Epithelial cell of proximal tubule (primary cell): ENCODE measurements around the gene ANAPC15. TPM values are rescaled to one million over a fixed set of nuclear protein-coding genes. Genes with fewer than 3 reads are reported as not detected.

Experiments
- DNase-seq: peaks from one replicate; pipeline ENCODE4 v3.0.0-alpha.2; 2011; ENCODE audit warnings: low read depth
- H3K4me3 ChIP-seq: 2 replicates; pipeline ENCODE4 v1.5.1; 2011; ENCODE audit warnings: low read depth, mild to moderate bottlenecking, low read length
- CTCF ChIP-seq: conservative IDR thresholded peaks from 2 replicates; pipeline ENCODE4 v1.5.1; 2012; ENCODE audit warnings: low read depth, mild to moderate bottlenecking, low read length
- total RNA-seq: library from RNA; depleted of rRNA; stranded (reverse); fragments of >200 nt; gene quantifications from 2 replicates; pipeline ENCODE4 v1.2.3, GENCODE V29; 2015

ANAPC15 gene
- total RNA-seq, 1 donor from 2014 or later: 87.4 TPM

- TF ChIP-seq CTCF: no peak
- DNase-seq: no peak
- H3K4me3 ChIP-seq: peak overlapping the region; percentile 76
Observed at GRCh38 chr11:72112978-72113808, 698 bp upstream of the ANAPC15 start.

GRCh38 chr11:72111300-72112142 is 974 bp downstream of the ANAPC15 start:
- no peak for TF ChIP-seq CTCF

GRCh38 chr11:72105888-72106287 is 6.6 kb downstream of the ANAPC15 start, which contains the start of gene TOMT:
Gene TOMT (plus strand): TSS chr11:72105924. CDS start chr11:72105952, 28 bp downstream.
- DNase-seq: no peak
- TF ChIP-seq CTCF: no peak

More at GRCh38 chr11:72111300-72112142, 974 bp downstream of the ANAPC15 start:
- H3K4me3 ChIP-seq: peak overlapping the region; percentile 76
- no peak for DNase-seq

GRCh38 chr11:72103754-72104167 is 8.7 kb downstream of the ANAPC15 start:
- TF ChIP-seq CTCF: no peak
- DNase-seq: no peak
- peak overlapping the region; percentile 97 for H3K4me3 ChIP-seq

More at GRCh38 chr11:72105888-72106287, 6.6 kb downstream of the ANAPC15 start, which contains the start of gene TOMT:
- no peak within 1 kb of the TSS for H3K4me3 ChIP-seq

GRCh38 chr11:72102946-72103753 is 9.3 kb downstream of the ANAPC15 start, which contains the start of gene LAMTOR1:
Gene LAMTOR1 (minus strand): TSS chr11:72103297. CDS start chr11:72103224, 73 bp downstream.
- peak; percentile 83 for DNase-seq
- TF ChIP-seq CTCF: peak; percentile 37
- H3K4me3 ChIP-seq: peak within 1 kb of the TSS; percentile 97

GRCh38 chr11:72102631-72102945 is 9.9 kb downstream of the ANAPC15 start:
- H3K4me3 ChIP-seq: peak overlapping the region; percentile 97
- no peak for DNase-seq
- no peak for TF ChIP-seq CTCF
